GM12891 (cell line): ENCODE results near the gene MAP7D1.

ENCODE experiments used
- POLR2A ChIP-seq: IDR thresholded peaks from 2 replicates; pipeline ENCODE4 v1.6.1; 2011; ENCODE audit warnings: low read depth, low read length, control low read depth
- TAF1 ChIP-seq: IDR thresholded peaks from 2 replicates; pipeline ENCODE4 v1.6.1; 2011; ENCODE audit warnings: low read depth, low read length, control low read depth

- TF ChIP-seq POLR2A (no peak), TAF1 (no peak)
Observed at GRCh38 chr1:36135796-36136195, 20.2 kb upstream of the MAP7D1 start.
